HG02642 (cell line): Measurements from ENCODE around the gene CACNA2D1.
A peak's percentile ranks its signal among the peaks of the same experiment; 100 is the strongest.

Experiments used
- ATAC-seq: cut with Tn5 transposase; IDR thresholded peaks from one replicate; pipeline ENCODE4 v1.9.1; 2021; ENCODE audit warnings: mild to moderate bottlenecking; ENCODE audit not compliant: unreplicated experiment, poor library complexity

Gene CACNA2D1

DNA sequence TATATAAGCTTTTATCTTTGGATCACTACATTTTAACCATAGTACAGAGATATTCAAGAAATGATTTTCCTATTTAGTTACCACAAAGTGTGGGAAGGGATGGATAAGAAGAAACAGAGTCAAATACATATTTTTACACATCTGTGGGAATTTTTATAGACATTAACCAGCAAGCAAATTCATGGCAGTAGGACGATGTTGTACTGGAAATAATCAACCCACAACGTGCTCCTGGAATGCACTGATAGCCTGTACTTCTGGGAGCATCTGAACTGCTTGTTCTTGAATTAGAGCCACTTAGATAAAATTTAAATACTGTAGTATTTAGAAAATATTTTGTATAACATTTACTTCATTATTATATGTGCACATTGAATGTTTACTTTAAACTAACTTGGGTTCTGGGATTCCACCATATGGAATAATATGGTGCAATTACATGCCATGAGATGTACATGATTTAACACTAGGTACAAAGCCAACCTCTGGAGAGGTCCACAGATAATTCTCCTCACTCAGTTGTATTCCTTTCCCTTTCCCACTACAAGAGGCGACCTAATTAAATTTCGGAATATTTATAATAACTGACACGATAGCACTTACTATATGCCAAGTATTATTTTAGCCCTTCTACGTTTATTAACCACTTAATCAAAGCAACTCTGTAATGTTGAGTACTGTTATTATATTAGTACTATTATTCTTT lies 508.8 kb downstream of the CACNA2D1 start:
- no peak for ATAC-seq

DNA sequence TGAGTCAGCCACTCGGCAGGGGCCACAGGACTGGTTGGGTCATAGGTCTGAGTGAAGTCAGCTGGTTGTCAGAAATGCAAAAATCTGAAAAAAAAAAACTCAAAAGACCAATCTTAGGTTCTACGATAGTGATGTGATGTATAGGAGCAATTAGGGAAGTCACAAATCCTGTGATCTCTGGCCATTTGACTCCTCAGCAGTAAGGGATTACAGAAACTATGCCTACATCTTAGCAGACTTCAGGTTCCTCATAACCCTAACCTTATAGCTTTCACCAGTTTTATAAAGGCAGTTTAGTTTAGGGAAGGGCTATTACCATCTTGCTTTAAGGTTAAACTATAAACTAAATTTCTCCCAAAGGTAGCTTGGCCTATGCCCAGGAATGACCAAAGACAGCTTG lies 510.6 kb downstream of the CACNA2D1 start:
- no peak for ATAC-seq

DNA sequence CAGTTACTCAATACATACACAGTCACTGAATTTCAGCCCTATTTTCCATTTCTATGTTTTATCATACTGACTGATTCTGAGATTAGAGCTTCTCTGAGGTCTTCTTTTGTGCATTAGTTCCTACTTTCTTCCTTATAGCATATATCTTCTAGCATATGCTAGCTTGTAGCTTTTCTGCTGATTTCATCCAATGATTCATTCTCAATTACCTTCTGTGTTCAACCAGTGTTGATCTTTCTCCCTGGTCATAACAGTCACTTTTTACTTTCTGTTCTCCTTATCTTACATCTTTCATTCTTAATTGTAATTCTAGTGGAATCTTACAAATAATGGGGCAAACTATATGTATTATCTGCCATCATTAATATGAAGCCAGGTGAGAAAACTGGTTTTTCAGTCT lies 514.2 kb downstream of the CACNA2D1 start:
- ATAC-seq: no peak

DNA sequence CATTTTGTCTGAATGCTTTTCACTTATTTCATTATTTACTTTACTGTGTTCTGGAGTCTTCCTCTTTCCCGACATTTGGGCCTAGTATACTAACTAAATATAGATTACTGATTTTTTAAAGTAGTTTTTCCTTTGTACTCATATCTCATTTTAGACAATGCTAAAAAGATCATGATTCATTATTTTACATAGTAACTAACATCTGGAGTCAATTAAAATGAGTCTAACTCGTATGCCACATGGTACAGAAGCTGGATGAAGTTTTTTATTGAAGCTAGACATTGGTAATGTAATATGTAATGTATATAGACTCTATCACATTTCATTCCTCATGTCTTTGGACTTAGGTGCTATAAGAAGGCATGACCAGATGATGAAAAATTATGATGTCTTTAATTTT lies 517.4 kb downstream of the CACNA2D1 start:
- ATAC-seq: no peak

DNA sequence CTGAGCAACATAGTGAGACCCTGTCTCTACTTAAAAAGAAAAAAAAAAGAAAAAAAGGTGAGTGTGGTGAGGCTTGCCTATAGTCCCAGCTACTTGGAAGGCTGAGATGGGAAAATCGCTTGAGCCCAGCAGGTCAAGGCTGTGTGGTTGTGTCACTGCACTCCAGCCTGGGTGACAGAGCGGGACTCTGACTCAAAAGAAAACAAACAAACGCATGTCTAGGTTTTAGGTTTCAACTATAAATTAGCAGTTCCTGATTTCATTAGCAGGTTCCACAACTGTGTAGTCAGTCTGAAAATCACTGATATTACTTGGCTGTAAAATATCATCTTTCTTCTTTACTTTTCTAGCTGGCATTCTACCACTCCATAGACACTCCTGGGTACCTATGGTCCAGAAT lies 518.0 kb downstream of the CACNA2D1 start:
- peak; percentile 71 for ATAC-seq

DNA sequence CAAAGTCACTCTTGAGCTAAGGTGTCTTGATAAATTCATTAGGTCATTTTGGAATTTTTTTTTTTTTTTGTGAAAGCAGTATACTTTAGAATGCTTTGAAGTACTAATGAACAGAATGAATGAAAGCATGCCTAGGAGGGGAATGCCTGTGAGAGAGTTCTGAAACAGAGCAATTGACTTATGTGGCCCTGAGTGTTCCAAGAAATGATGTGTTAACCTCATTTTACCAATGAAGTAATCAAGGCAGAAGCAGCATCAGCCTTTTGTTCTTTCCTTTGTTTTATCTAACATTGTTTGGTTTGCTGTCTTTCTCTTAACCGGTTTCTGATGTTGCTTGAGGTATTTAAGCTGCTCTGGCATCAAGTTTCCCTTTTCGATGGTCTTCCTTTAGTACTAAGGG lies 519.1 kb downstream of the CACNA2D1 start:
- peak; percentile 49 for ATAC-seq

DNA sequence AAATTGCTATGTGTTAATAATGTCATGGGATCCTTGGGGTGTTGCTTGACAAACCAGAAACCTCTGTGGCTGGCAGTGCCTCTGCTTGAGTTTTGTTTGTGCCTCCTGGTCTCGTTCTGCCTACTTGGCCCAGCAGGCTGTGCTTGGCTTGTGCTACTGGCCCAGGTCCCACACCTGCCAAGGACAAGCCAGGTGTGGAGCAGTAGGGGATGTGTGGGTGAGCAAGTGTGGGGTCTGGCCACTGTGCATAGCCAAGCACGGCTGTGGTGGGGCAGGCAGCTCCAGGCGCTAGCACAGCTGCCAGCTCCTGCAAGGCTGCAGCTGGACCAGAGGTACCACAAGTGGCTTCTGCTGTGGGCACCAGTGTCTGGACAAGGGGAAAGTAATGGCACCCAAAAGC lies 524.1 kb downstream of the CACNA2D1 start:
- no peak for ATAC-seq

DNA sequence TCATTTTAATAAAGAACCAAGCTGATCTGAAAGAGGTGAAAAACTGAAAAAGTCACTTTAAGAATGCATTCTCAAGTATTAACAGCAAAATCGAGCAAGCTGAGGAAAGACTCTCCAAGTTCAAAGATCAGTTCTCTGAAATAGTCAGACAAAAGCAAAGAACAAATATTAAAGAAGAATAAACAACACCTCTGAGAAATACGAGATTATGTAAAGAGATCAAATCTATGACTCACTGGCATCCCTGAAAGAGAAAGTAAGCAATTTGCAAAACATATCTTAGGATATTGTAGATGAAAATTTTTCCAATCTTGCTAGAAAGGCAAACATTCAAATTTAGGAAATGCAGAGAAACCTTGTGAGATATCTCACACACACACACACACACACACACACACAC lies 535.4 kb downstream of the CACNA2D1 start:
- no peak for ATAC-seq

DNA sequence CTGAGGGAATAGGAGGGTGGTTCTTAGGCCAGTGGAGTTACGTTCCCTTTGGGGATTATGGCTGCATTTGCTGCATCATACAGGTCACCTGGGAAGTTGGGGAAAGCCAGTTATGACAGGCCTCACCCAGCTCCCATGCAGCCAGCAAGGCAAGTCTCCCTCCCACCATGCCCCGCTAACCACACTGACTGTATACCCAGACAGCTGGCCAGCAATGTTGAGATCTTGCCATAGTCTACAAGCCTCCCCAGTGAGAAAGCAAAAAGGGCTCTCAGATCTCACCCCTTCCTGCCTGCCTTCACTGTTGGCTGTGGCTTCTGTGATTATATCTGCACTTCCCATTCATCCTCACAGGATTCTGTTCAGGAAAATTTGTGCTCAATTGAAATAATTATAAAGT lies 540.5 kb downstream of the CACNA2D1 start:
- ATAC-seq: no peak

DNA sequence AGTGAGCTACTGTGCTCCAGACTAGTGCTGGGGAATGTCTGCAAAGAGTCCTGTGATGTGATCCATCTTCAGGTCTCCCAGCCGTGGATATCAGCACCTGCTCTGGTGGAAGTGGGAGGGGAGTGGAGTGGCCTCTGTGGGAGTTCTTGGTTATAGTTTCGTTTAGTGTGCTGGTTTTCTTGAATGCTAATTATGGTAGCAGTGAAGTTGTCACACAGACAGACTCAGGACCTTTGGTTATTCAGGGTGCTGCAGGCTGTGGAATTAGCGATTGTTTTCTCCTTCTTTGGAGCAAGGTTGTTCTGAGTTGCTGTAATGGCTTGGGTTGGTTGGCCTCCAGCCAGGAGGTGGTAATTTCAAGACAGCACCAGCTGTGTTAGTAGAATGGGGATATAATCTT lies 541.0 kb downstream of the CACNA2D1 start:
- no peak for ATAC-seq
